Measurements from ENCODE around the gene DUSP22. TPM values are rescaled to one million over a fixed set of nuclear protein-coding genes. Genes with fewer than 3 reads are reported as not detected.

Gene DUSP22
- polyA plus RNA-seq, 1 donor, result 32.6 TPM

GRCh38 chr6:311679-312220 is 19.5 kb downstream of the DUSP22 start:
- DNase-seq, result no peak

- no peak for DNase-seq
Measured at GRCh38 chr6:313087-313486, 20.8 kb downstream of the DUSP22 start.

- DNase-seq, result no peak
Measured at GRCh38 chr6:313917-314316, 21.6 kb downstream of the DUSP22 start.

GRCh38 chr6:314377-314776 is 22.1 kb downstream of the DUSP22 start:
- DNase-seq, result no peak

GRCh38 chr6:315226-315625 is 22.9 kb downstream of the DUSP22 start:
- DNase-seq, result no peak

GRCh38 chr6:315921-316752 is 23.9 kb downstream of the DUSP22 start:
- DNase-seq, result no peak

GRCh38 chr6:316753-317038 is 24.4 kb downstream of the DUSP22 start:
- no peak for DNase-seq

GRCh38 chr6:317060-317447 is 24.8 kb downstream of the DUSP22 start:
- no peak for DNase-seq

GRCh38 chr6:317448-318144 is 25.3 kb downstream of the DUSP22 start:
- no peak for DNase-seq

- no peak for DNase-seq
Measured at GRCh38 chr6:318243-318890, 26.1 kb downstream of the DUSP22 start.

- no peak for DNase-seq
Measured at GRCh38 chr6:319177-320131, 27.2 kb downstream of the DUSP22 start.

- no peak for DNase-seq
Measured at GRCh38 chr6:320351-321157, 28.3 kb downstream of the DUSP22 start.

- no peak for DNase-seq
Measured at GRCh38 chr6:321158-321438, 28.8 kb downstream of the DUSP22 start.

- no peak for DNase-seq
Measured at GRCh38 chr6:321536-322258, 29.4 kb downstream of the DUSP22 start.

- no peak for DNase-seq
Measured at GRCh38 chr6:322259-322930, 30.1 kb downstream of the DUSP22 start.

GRCh38 chr6:322940-323729 is 30.8 kb downstream of the DUSP22 start:
- DNase-seq, result no peak

- no peak for DNase-seq
Measured at GRCh38 chr6:323730-324088, 31.4 kb downstream of the DUSP22 start.

- DNase-seq, result no peak
Measured at GRCh38 chr6:324116-324728, 31.9 kb downstream of the DUSP22 start.

GRCh38 chr6:324729-325125 is 32.4 kb downstream of the DUSP22 start:
- DNase-seq, result no peak
